Activated naive CD4-positive, alpha-beta T cell treated with Interleukin-2 at 50 U/mL for 16 hours (primary cell): Measurements from ENCODE around the gene TRPV4.

ENCODE experiments used
- DNase-seq: peaks from one replicate; pipeline ENCODE4 v3.0.0-alpha.2; 2020

TRPV4 gene

GRCh38 chr12:109827566-109828550 is 5.3 kb downstream of the TRPV4 start:
- DNase-seq, result no peak

DNA sequence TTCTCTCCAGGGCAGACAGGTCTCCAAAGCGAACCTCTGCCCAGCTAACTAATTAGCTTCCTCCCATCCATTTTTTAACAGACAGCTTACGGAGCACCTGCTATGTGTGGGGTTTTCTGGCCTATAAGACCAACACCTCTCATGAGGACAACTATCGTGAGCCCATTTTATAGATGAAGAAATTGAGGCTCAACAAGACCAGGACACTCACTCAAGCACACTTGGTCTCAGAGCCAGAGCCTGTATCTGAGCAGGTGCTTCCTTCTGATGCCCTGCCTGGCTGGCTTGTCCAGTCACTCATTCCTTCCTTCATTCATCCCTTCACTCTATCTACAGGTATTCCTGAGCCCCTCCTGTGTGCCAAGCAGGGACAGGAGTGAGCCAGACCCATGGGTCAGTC is 6.1 kb downstream of the TRPV4 start:
- no peak for DNase-seq

GRCh38 chr12:109824731-109825130 is 8.5 kb downstream of the TRPV4 start:
- no peak for DNase-seq

GRCh38 chr12:109822951-109823411 is 10.2 kb downstream of the TRPV4 start:
- no peak for DNase-seq

DNA sequence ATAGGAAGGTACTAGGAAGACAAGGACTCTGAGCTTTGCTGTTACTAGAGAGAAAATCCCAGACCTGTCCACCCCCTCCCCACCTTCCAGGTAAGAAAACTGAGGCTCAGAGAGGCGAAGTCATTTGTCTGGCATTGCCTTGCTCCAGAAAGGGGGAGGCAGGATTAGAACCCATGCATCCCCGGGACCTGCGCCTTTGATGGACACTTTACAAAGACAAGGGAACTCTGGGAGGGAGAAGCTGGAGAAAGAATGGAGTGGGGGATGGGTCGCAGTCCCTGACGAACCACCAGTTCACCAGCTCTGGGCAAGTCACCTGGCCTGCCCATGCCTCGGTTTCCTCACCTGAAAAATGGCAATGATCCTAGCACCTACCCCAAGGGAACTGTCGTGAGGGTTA is 10.8 kb downstream of the TRPV4 start:
- no peak for DNase-seq

- no peak for DNase-seq
Observed at GRCh38 chr12:109821968-109822367, 11.2 kb downstream of the TRPV4 start.

GRCh38 chr12:109820816-109821381 is 12.3 kb downstream of the TRPV4 start:
- DNase-seq, result no peak

- DNase-seq, result no peak
Observed at GRCh38 chr12:109818905-109819500, 14.2 kb downstream of the TRPV4 start.

GRCh38 chr12:109818253-109818652 is 14.9 kb downstream of the TRPV4 start:
- DNase-seq, result no peak

- no peak for DNase-seq
Observed at GRCh38 chr12:109817627-109818231, 15.5 kb downstream of the TRPV4 start.

- no peak for DNase-seq
Observed at GRCh38 chr12:109816870-109817269, 16.3 kb downstream of the TRPV4 start.

- no peak for DNase-seq
Observed at GRCh38 chr12:109815757-109816617, 17.2 kb downstream of the TRPV4 start.

DNA sequence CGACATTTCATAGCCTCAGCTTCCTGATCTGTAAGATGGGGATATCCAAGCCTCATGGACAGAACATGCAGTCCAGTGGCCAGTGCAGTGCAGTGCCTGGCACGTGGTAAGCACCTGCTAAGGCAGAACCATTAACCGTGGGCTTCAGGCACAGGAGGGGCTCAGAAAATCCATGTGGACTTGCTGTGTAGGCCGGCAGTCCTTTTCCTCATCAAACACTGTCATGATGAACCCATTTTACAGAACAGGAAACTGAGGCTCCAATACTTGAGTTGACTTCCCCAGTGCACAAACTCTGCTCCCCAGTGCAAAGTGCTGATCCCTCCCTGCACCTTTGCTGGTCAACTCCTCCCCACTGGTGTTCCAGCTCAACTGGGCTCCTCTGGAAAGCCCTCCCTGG is 18.0 kb downstream of the TRPV4 start:
- DNase-seq, result no peak

GRCh38 chr12:109814600-109815150 is 18.5 kb downstream of the TRPV4 start:
- DNase-seq, result no peak

- no peak for DNase-seq
Observed at GRCh38 chr12:109813810-109814416, 19.3 kb downstream of the TRPV4 start.

GRCh38 chr12:109811624-109811995 is 21.6 kb downstream of the TRPV4 start:
- no peak for DNase-seq

GRCh38 chr12:109810954-109811623 is 22.1 kb downstream of the TRPV4 start:
- DNase-seq, result no peak

GRCh38 chr12:109808876-109809646 is 24.1 kb downstream of the TRPV4 start:
- no peak for DNase-seq

GRCh38 chr12:109807954-109808643 is 25.1 kb downstream of the TRPV4 start:
- no peak for DNase-seq
